HG03196 (cell line): ENCODE results near the gene CMIP.

ENCODE experiments used
- ATAC-seq: cut with Tn5 transposase; IDR thresholded peaks from one replicate; pipeline ENCODE4 v1.9.1; 2021; ENCODE audit not compliant: unreplicated experiment

CMIP gene

DNA sequence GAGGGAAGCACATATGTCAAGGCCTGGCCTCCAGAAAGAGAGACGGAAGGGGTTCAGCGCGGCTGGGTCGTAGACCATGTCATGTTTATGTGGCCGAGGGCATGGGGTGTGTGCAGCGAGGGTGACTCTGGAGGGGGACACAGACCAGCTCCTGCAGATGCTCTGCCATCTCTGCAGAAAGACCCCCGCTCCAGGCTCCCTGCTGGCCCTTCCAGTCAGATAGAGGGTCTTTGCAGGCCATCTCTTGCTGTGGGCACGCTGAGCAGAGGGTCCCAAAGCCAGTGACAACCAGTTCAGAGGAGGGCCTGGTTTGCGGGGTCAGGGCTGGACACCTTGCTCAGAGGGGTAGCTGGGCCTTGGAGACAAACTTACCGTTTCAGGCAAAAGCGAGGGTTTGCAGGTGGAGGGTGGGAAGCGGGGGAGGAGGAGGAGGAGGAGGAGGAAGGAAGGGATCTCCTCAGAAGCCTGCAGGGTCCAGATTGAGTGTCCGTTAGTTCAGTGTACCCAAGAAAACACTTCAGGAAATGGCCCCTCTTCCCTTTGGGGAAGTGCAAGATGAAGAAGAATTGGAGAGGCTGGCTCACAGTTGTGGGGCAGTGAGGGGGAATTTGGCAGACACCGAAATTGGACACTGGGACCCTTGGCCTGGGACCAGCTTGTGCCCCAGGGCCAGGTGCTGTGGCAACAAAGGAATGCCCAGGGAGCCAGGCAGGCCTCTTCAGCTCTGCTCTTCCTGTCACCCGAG, 102.8 kb downstream of the CMIP start:
- no peak for ATAC-seq

DNA sequence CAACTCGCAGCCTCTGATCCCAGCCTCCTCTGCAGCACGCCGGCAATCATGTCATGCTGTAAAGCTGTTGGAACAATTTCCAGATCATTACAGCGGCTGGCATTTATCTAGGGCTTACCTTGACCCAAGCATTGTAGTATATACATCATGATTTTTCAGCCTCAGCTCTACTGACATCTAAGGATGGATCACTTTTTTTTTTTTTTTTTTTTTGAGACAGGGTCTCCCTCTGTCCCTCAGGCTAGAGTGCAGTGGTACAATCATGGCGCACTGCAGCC, 103.3 kb downstream of the CMIP start:
- no peak for ATAC-seq

- no peak for ATAC-seq
Measured at GRCh38 chr16:81548551-81548875, 103.9 kb downstream of the CMIP start.

- no peak for ATAC-seq
Measured at GRCh38 chr16:81548876-81549546, 104.4 kb downstream of the CMIP start.

- no peak for ATAC-seq
Measured at GRCh38 chr16:81549547-81550431, 105.2 kb downstream of the CMIP start.

DNA sequence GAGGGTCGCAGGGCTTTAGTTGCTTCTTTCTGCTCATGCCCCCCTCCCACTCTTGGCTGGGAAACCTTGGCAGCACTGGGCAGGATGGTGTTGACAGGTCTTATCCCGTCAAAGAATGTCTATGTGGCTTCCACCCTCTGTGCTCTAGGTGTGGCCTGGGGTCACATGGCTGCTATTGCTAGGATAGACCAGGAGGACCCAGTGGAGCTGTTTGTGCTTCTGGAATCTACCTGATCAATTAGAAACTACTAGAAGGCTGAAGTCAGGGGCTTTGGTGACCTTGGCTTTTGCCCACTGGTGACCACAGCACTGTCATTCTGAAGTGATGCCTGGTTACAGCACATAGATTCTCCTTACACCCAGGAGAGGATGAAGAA, 105.8 kb downstream of the CMIP start:
- no peak for ATAC-seq

- ATAC-seq = no peak
Measured at GRCh38 chr16:81551151-81551808, 106.7 kb downstream of the CMIP start.

- no peak for ATAC-seq
Measured at GRCh38 chr16:81551821-81552304, 107.3 kb downstream of the CMIP start.

GRCh38 chr16:81552743-81553079, 108.1 kb downstream of the CMIP start:
- no peak for ATAC-seq

GRCh38 chr16:81553080-81553813, 108.6 kb downstream of the CMIP start:
- no peak for ATAC-seq

DNA sequence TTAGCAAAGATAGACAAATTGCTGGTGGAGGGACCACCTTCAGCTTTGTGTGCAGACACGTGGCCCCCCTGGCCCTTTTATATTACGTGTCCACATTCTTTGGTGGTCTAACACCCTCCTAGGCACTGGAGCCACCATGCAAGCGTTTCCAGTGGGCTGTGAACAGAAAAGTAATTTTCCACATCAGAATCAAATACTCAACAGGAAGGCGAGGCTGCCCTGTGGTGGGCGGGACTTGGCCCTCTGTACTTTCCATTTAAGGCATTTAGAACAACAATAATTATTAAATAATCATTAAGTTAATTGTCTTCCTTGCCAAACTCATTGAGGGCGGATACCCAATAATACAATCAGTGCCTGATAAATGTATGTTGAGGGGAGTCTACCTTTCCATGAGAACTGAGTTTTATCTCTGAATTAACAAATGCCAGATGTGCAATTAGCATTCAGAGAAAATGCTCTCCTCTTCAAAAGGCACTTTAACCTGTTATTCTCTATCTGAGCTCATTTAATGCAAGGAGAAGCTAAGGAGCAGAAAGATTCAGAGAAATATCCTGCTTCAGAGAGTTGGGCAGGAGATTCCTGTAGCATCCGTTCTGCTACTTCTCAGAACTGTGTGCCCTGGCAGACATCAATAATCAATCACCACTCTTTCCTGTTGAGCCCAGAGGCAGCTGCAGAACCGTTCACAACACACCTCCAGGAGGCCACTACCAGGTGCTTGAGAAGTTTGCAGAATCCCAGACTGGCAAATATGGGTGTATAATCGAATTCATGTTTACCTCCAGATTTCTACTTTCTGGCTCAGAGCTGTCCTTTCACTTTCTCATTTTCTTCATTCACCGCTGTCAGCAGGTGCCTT, 109.4 kb downstream of the CMIP start:
- ATAC-seq = no peak

GRCh38 chr16:81554979-81555378, 110.4 kb downstream of the CMIP start:
- no peak for ATAC-seq

DNA sequence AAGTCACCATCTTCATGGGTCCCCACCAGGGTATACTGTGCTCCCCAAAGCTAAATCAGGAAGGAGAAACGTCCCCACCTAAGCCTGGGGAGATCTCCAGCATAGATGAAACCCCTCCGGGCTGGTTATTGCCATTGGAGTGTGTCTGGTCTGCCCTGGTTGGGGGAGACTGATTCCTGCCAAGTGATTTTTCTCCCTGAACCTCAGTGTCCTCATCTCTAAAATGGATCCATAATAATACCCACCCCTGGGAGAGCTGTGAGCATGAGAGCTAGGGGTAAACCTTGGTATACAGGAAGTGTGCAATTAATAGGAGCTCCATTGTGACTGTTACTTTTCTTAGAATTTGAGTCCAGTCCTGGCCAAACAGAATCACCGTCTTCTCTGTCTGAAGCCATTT, 111.1 kb downstream of the CMIP start:
- no peak for ATAC-seq

- no peak for ATAC-seq
Measured at GRCh38 chr16:81556715-81557284, 112.2 kb downstream of the CMIP start.

- no peak for ATAC-seq
Measured at GRCh38 chr16:81558077-81558443, 113.5 kb downstream of the CMIP start.

DNA sequence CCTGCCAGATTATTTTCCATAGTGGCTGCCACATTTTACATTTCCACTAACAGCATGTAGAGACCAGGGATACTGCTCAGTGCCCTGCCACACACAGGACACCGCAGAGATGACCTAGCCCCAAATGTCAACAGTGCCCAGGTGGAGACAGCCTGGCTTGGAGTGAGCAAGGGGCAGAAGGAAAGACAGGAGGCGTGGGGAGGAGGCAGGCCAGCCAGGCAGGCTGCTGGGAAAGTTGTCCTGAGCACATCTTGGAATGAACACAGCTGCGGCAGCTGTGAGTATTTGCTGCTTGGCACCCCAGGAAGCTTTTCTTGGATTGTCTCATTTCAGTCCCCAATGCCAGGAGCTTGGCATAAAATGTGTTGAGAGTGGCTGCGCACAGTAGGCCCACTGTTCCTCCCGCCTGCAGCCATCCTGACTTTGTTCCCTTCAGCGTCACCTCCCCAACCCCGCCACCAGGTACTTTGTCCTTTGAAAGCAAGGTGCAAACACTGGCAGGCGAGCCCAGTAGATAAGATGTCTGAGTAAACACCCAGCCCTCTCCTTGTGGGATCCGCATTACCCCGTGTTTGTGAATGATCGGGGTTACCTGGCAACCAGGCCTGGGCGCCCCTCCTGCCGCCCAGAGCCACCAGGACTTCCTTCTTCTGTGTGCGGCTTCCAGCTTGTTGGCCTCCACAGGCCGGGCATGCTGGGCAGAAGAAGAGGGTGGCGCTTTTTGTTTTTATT, 114.0 kb downstream of the CMIP start:
- no peak for ATAC-seq

DNA sequence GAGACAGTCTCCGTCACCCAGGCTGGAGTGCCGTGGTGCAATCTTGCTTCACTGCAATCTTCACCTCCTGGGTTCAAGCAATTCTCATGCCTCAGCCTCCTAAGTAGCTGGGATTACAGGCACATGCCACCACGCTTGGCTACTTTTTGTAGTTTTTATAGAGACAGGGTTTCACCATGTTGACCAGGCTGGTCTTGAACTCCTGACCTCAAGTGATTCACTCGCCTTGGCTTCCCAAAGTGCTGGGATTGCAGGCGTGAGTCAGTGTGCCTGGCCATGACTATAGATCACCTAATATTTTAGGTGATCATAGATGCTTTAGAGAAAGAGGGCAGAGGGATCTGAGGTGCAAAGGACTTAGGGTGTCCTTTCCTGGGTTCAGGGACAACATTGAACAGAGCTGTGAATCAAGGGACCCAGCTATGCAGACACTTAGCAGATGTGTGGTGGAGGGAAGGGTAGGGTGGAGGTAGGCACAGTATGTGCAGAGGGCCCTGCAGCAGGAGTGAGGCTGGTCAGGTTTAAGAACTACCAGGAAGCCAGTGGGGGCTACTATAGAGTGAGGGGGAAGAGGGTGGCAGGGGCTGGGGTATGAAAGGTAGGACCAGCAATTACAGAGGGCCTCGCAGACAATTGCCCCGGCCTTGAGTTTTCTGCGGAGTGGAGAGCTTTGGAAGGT, 116.5 kb downstream of the CMIP start:
- no peak for ATAC-seq

GRCh38 chr16:81562174-81562849, 117.7 kb downstream of the CMIP start:
- ATAC-seq = no peak
